SU-DHL-6 (cell line): ENCODE data around the gene SLC4A2.

Experiments used
- H2AFZ ChIP-seq: fragments of 200-600 bp; sonication (generic); 2 replicates; pipeline ENCODE4 v1.6.1; 2014; ENCODE audit warnings: low read depth, mild to moderate bottlenecking, moderate library complexity, mixed read lengths, antibody characterized with exemption, low read length; ENCODE audit not compliant: severe bottlenecking
- H3F3A ChIP-seq: fragments of 200-600 bp; shearing (Covaris generic); 2 replicates; pipeline ENCODE4 v1.6.0; 2016; ENCODE audit warnings: antibody characterized with exemption, mild to moderate bottlenecking; ENCODE audit not compliant: insufficient read depth
- H3K27ac ChIP-seq: fragments of 200-600 bp; sonication (generic); 2 replicates; pipeline ENCODE4 v1.5.1; 2016; ENCODE audit warnings: low read depth, mild to moderate bottlenecking, low read length, moderate library complexity, mixed read lengths
- H3K27me3 ChIP-seq: fragments of 200-600 bp; sonication (generic), shearing (Covaris generic); 2 replicates; pipeline ENCODE4 v1.6.0; 2014; ENCODE audit warnings: mild to moderate bottlenecking, low read length
- H3K36me3 ChIP-seq: fragments of 200-600 bp; sonication (generic); 2 replicates; pipeline ENCODE4 v1.6.1; 2014; ENCODE audit warnings: mild to moderate bottlenecking, low read length, mixed read lengths
- H3K4me2 ChIP-seq: fragments of 300-600, 200-600 bp; shearing (Covaris generic), sonication (generic); 2 replicates; pipeline ENCODE4 v1.6.0; 2014; ENCODE audit warnings: low read length, low read depth, mild to moderate bottlenecking; ENCODE audit not compliant: poor library complexity, severe bottlenecking
- H3K4me3 ChIP-seq: fragments of 200-600 bp; sonication (generic); 2 replicates; pipeline ENCODE4 v1.5.1; 2014; ENCODE audit warnings: antibody characterized with exemption, low read length, mild to moderate bottlenecking, mixed read lengths; ENCODE audit not compliant: insufficient read depth, poor library complexity, severe bottlenecking
- H3K79me2 ChIP-seq: fragments of 200-600 bp; sonication (generic); 2 replicates; pipeline ENCODE4 v1.6.1; 2014; ENCODE audit warnings: mild to moderate bottlenecking, low read length, moderate library complexity; ENCODE audit not compliant: insufficient read depth
- H3K9ac ChIP-seq: fragments of 200-600 bp; sonication (generic); 2 replicates; pipeline ENCODE4 v1.7.0; 2014; ENCODE audit warnings: mild to moderate bottlenecking, low read length
- H3K9me2 ChIP-seq: fragments of 200-600 bp; sonication (generic); replicated peaks from 2 replicates; pipeline ENCODE4 v1.6.1; 2014; ENCODE audit warnings: low read length; ENCODE audit not compliant: insufficient read depth
- H3K9me3 ChIP-seq: fragments of 200-600 bp; sonication (generic); 2 replicates; pipeline ENCODE4 v1.6.1; 2014; ENCODE audit warnings: low read length, mixed read lengths; ENCODE audit not compliant: insufficient read depth
- H4K20me1 ChIP-seq: fragments of 200-600 bp; sonication (generic); 2 replicates; pipeline ENCODE4 v1.6.1; 2014; ENCODE audit warnings: low read depth, mild to moderate bottlenecking, antibody characterized with exemption, low read length, moderate library complexity, mixed read lengths
- EZH2phosphoT487 ChIP-seq: fragments of 200-600 bp; sonication (generic), shearing (Covaris generic); conservative IDR thresholded peaks from 2 replicates; pipeline ENCODE4 v1.6.1; 2018; ENCODE audit warnings: mild to moderate bottlenecking, antibody characterized with exemption, low read length, moderate library complexity, mixed read lengths
- TF ChIP-seq, protein P1 (sequence below): fragments of 200-600 bp; sonication (generic); IDR thresholded peaks from one replicate; pipeline ENCODE4 v1.5.1; 2017; ENCODE audit warnings: antibody characterized with exemption, mild to moderate bottlenecking, low read length, moderate library complexity; ENCODE audit not compliant: insufficient read depth, poor library complexity, severe bottlenecking

The SLC4A2 gene

GRCh38 chr7:151110236-151110940 is 51.0 kb downstream of the SLC4A2 start:
- Histone ChIP-seq H3K36me3 (no peaks in the 10 kb centered on the region), H3K27me3 (no peaks in the 10 kb centered on the region), H3K79me2 (no peaks in the 10 kb centered on the region), H3K27ac (no peak overlapping the region), H3K4me3 (no peak overlapping the region), H3K9ac (no peak overlapping the region), H3F3A (no peaks in the 10 kb centered on the region), H4K20me1 (no peaks in the 10 kb centered on the region), H3K9me2 (no peaks in the 10 kb centered on the region), H2AFZ (no peak overlapping the region), H3K9me3 (no peaks in the 10 kb centered on the region), H3K4me2 (no peak overlapping the region)
- TF ChIP-seq, protein P1, sequence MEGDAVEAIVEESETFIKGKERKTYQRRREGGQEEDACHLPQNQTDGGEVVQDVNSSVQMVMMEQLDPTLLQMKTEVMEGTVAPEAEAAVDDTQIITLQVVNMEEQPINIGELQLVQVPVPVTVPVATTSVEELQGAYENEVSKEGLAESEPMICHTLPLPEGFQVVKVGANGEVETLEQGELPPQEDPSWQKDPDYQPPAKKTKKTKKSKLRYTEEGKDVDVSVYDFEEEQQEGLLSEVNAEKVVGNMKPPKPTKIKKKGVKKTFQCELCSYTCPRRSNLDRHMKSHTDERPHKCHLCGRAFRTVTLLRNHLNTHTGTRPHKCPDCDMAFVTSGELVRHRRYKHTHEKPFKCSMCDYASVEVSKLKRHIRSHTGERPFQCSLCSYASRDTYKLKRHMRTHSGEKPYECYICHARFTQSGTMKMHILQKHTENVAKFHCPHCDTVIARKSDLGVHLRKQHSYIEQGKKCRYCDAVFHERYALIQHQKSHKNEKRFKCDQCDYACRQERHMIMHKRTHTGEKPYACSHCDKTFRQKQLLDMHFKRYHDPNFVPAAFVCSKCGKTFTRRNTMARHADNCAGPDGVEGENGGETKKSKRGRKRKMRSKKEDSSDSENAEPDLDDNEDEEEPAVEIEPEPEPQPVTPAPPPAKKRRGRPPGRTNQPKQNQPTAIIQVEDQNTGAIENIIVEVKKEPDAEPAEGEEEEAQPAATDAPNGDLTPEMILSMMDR, result no peak
- TF ChIP-seq EZH2phosphoT487, result no peak

DNA sequence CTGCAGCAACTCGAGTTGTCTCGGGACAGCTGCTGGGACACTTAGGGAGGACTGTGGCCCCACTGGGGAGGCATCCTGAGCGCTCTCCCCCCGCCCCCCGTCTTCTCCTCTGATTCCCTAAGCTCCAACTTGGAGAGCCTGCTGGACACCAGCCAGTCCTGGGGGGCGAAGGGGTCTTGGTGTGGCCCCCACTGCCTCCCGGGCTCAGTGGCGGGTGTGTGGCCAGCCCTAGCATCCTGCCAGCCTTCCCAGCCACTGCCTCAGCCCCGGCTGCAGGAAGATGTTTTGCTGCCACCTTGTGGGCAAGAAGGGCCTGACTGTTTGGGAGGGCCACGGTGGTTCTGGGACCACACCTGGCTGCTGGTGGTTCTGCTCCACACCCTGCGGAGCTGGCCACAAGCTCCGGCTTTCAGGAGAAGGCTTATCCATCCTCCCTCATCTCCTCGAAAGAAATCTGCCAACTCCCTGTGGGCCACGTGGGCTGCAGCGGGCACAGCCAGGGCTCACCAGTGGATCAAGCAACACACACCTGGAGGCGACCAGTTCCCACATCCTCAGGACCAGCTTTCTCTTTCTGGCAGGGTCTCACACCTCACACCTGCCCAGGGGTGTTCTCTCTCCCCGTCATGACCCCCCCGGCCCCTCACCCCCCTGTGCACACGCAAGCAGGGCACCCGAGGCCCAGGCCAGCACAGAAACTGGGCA is 51.7 kb downstream of the SLC4A2 start:
- no peak overlapping the region for H3K27ac ChIP-seq
- no peaks in the 10 kb centered on the region for H3K27me3 ChIP-seq
- H3F3A ChIP-seq, result no peaks in the 10 kb centered on the region
- no peak overlapping the region for H3K4me3 ChIP-seq
- H3K9me2 ChIP-seq, result no peaks in the 10 kb centered on the region
- H3K79me2 ChIP-seq, result no peaks in the 10 kb centered on the region
- H3K36me3 ChIP-seq, result no peaks in the 10 kb centered on the region
- no peak overlapping the region for H3K9ac ChIP-seq
- H3K9me3 ChIP-seq, result no peaks in the 10 kb centered on the region
- H4K20me1 ChIP-seq, result no peaks in the 10 kb centered on the region
- no peak overlapping the region for H2AFZ ChIP-seq
- no peak for TF ChIP-seq EZH2phosphoT487
- TF ChIP-seq, protein P1, result peak; percentile 54
- H3K4me2 ChIP-seq, result no peak overlapping the region

GRCh38 chr7:151113344-151114150 is 54.2 kb downstream of the SLC4A2 start:
- no peak overlapping the region for H3K4me3 ChIP-seq
- no peak overlapping the region for H3K4me2 ChIP-seq

More at GRCh38 chr7:151113344-151114150, 54.2 kb downstream of the SLC4A2 start:
- H3K9me3 ChIP-seq, result no peaks in the 10 kb centered on the region
- TF ChIP-seq, protein P1, result no peak
- no peak for TF ChIP-seq EZH2phosphoT487
- no peaks in the 10 kb centered on the region for H3K79me2 ChIP-seq
- no peaks in the 10 kb centered on the region for H3K27me3 ChIP-seq
- H3F3A ChIP-seq, result no peaks in the 10 kb centered on the region
- H3K9ac ChIP-seq, result no peak overlapping the region
- H3K27ac ChIP-seq, result no peak overlapping the region
- no peaks in the 10 kb centered on the region for H4K20me1 ChIP-seq
- no peaks in the 10 kb centered on the region for H3K36me3 ChIP-seq
- no peak overlapping the region for H2AFZ ChIP-seq
- no peaks in the 10 kb centered on the region for H3K9me2 ChIP-seq
